A673 (cell line): ENCODE results near the gene OSTN. TPM values are rescaled to one million over a fixed set of nuclear protein-coding genes. Genes with fewer than 3 reads are reported as not detected.

Source experiments
- BruUV-seq: library from RNA; stranded (reverse); fragments of 400-500 nt; replicated peaks from 2 replicates; lab custom pipeline; 2021; lab: Mats Ljungman, UMichigan
- CTCF ChIA-PET: fragments of 300-600 bp; sonication (Branson Sonifier 250); formaldehyde crosslinking; loops from one replicate; lab custom pipeline; 2022; ENCODE audit warnings: antibody characterized with exemption; lab: Charles Lee
- POLR2A ChIA-PET: fragments of 300-600 bp; sonication (Branson Sonifier 250); formaldehyde crosslinking; loops from one replicate; lab custom pipeline; 2022; ENCODE audit warnings: antibody characterized with exemption; ENCODE audit not compliant: low non-redundant PET; lab: Charles Lee
- DNase-seq: peaks from one replicate; pipeline ENCODE4 v3.0.0-alpha.2; 2015; ENCODE audit warnings: low spot score
- H3K27ac ChIP-seq: fragments of 200-600 bp; sonication (generic); 2 replicates; pipeline ENCODE4 v1.5.1; 2016; ENCODE audit warnings: mixed run types, low read depth, mild to moderate bottlenecking, mixed read lengths, antibody characterized with exemption, low read length; ENCODE audit not compliant: poor library complexity, severe bottlenecking
- H3K27me3 ChIP-seq: fragments of 200-600 bp; sonication (generic); replicated peaks from 2 replicates; pipeline ENCODE4 v1.6.1; 2017; ENCODE audit warnings: mixed run types, low read depth, mild to moderate bottlenecking, mixed read lengths, antibody characterized with exemption, low read length; ENCODE audit not compliant: insufficient read depth, poor library complexity
- H3K36me3 ChIP-seq: fragments of 200-600 bp; sonication (generic); 2 replicates; pipeline ENCODE4 v1.6.1; 2016; ENCODE audit warnings: mixed run types, mild to moderate bottlenecking, mixed read lengths, antibody characterized with exemption, low read length; ENCODE audit not compliant: insufficient read depth, poor library complexity, severe bottlenecking
- H3K4me1 ChIP-seq: fragments of 200-600 bp; sonication (generic); 2 replicates; pipeline ENCODE4 v1.6.1; 2017; ENCODE audit warnings: mixed run types, mild to moderate bottlenecking, mixed read lengths, antibody characterized with exemption, low read length; ENCODE audit not compliant: insufficient read depth, poor library complexity, severe bottlenecking
- H3K4me3 ChIP-seq: fragments of 200-600 bp; sonication (generic); 2 replicates; pipeline ENCODE4 v1.5.1; 2016; ENCODE audit warnings: low read depth, mixed run types, mild to moderate bottlenecking, mixed read lengths, low read length; ENCODE audit not compliant: poor library complexity, severe bottlenecking
- H3K9me3 ChIP-seq: fragments of 200-600 bp; sonication (generic); 2 replicates; pipeline ENCODE4 v1.6.1; 2016; ENCODE audit warnings: mixed run types, low read depth, mild to moderate bottlenecking, mixed read lengths, antibody characterized with exemption, low read length; ENCODE audit not compliant: poor library complexity, severe bottlenecking
- CTCF ChIP-seq: fragments of 300-800, 200-600 bp; sonication (generic); conservative IDR thresholded peaks from 2 replicates; pipeline ENCODE4 v1.5.1; 2017; ENCODE audit warnings: low read depth, mild to moderate bottlenecking, antibody characterized with exemption, low read length, moderate library complexity, mixed read lengths
- EZH2 ChIP-seq: fragments of 200-600 bp; sonication (generic); IDR thresholded peaks from 2 replicates; pipeline ENCODE4 v1.6.1; 2017; ENCODE audit warnings: borderline replicate concordance, low read depth, mild to moderate bottlenecking, mixed read lengths, antibody characterized with exemption, low read length; ENCODE audit not compliant: poor library complexity, severe bottlenecking
- intact Hi-C: fragments of 100-400 bp; cut with micrococcal nuclease; formaldehyde crosslinking; loops from one replicate; pipeline ENCODE4 v1.10.0; 2022; ENCODE audit not compliant: unreplicated experiment
- total RNA-seq: library from RNA; stranded (reverse); gene quantifications from 2 replicates; pipeline ENCODE4 v1.2.3, GENCODE V29; 2021

The OSTN gene
- total RNA-seq, 1 experiment from 2014 or later, result not detected

GRCh38 chr3:191169566-191169965 lies 29.5 kb upstream of the OSTN start:
- intact Hi-C loops, result no loop called here
- POLR2A ChIA-PET, result no interaction called here
- H3K27ac ChIP-seq, result no peak overlapping the region

GRCh38 chr3:191170097-191170496 lies 28.9 kb upstream of the OSTN start:
- POLR2A ChIA-PET, result no interaction called here
- H3K27ac ChIP-seq, result no peak overlapping the region
- H3K36me3 ChIP-seq, result no peaks in the 10 kb centered on the region
- H3K9me3 ChIP-seq, result no peaks in the 10 kb centered on the region
- CTCF ChIA-PET, result no interaction called here
- intact Hi-C loops, result no loop called here
- no peak for TF ChIP-seq EZH2
- no peak for TF ChIP-seq CTCF
- H3K4me3 ChIP-seq, result no peak overlapping the region
- DNase-seq, result no peak
- no peaks in the 10 kb centered on the region for H3K27me3 ChIP-seq
- no peaks in the 10 kb centered on the region for H3K4me1 ChIP-seq
- BruUV-seq, result no TSS peak

More at GRCh38 chr3:191169566-191169965, 29.5 kb upstream of the OSTN start:
- no peaks in the 10 kb centered on the region for H3K4me1 ChIP-seq
- no peaks in the 10 kb centered on the region for H3K9me3 ChIP-seq
- TF ChIP-seq CTCF, result no peak
- no peak for TF ChIP-seq EZH2
- H3K36me3 ChIP-seq, result no peaks in the 10 kb centered on the region
- no peaks in the 10 kb centered on the region for H3K27me3 ChIP-seq
- BruUV-seq, result no TSS peak
- no peak for DNase-seq
- no peak overlapping the region for H3K4me3 ChIP-seq
- CTCF ChIA-PET, result no interaction called here

- DNase-seq, result no peak
- ChIA-PET CTCF (no interaction called here), POLR2A (no interaction called here)
- BruUV-seq, result no TSS peak
- no peaks in the 10 kb centered on the region for H3K36me3 ChIP-seq
- H3K4me1 ChIP-seq, result no peaks in the 10 kb centered on the region
- no peak overlapping the region for H3K27ac ChIP-seq
- no peaks in the 10 kb centered on the region for H3K9me3 ChIP-seq
- intact Hi-C loops, result no loop called here
- TF ChIP-seq CTCF (no peak), EZH2 (no peak)
- no peaks in the 10 kb centered on the region for H3K27me3 ChIP-seq
- H3K4me3 ChIP-seq, result no peak overlapping the region
Observed at GRCh38 chr3:191175102-191175501, 23.9 kb upstream of the OSTN start.
